ENCODE measurements around the gene MTHFSD.
A peak's percentile ranks its signal among the peaks of the same experiment; 100 is the strongest.

MTHFSD gene

GRCh38 chr16:86507173-86508027, 47.6 kb downstream of the MTHFSD start:
- Histone ChIP-seq H4K12ac (ENCODE audit: low read depth, low read length) (no peak overlapping the region), H2AFZ (ENCODE audit: insufficient read depth, low read length, poor library complexity) (no peak overlapping the region), H3K4me3 (ENCODE audit: low read depth, low read length) (no peak overlapping the region), H3K14ac (ENCODE audit: low read length) (no peak overlapping the region), H3K4me1 (ENCODE audit: control insufficient read depth in 1 of 2, insufficient read depth in 2 of 2, low read length in 2 of 2) (peaks cover 3 to 13% of the 10 kb centered on the region in 2 experiments), H3K9me3 (ENCODE audit: insufficient read depth, low read depth, low read length) (peaks cover 15% of the 10 kb centered on the region), H4K91ac (ENCODE audit: low read depth, low read length) (no peak overlapping the region), H3K79me1 (ENCODE audit: low read length) (no peaks in the 10 kb centered on the region), H2AK5ac (ENCODE audit: low read length) (no peak overlapping the region), H3K23ac (ENCODE audit: low read length) (no peak overlapping the region), H3K4ac (ENCODE audit: low read depth, low read length) (no peak overlapping the region), H3K27me3 (ENCODE audit: insufficient read depth, low read length) (peaks cover 98% of the 10 kb centered on the region), H3K4me2 (ENCODE audit: low read length) (no peak overlapping the region), H4K8ac (ENCODE audit: low read depth, low read length) (no peak overlapping the region), H2BK12ac (ENCODE audit: low read length) (no peak overlapping the region), H3K27ac (ENCODE audit: low read depth, low read length) (no peak overlapping the region), H3K36me3 (ENCODE audit: control insufficient read depth in 1 of 2, insufficient read depth in 2 of 2, low read length in 2 of 2) (no peaks in the 10 kb centered on the region), H3K18ac (ENCODE audit: low read length) (no peak overlapping the region), H3K79me2 (ENCODE audit: control insufficient read depth, insufficient read depth, low read length, poor library complexity) (no peaks in the 10 kb centered on the region), H3K9ac (ENCODE audit: low read length) (no peak overlapping the region), H2BK5ac (ENCODE audit: low read depth, low read length, poor library complexity) (no peak overlapping the region), H2BK120ac (ENCODE audit: insufficient read depth, low read length, poor library complexity) (no peak overlapping the region)
- WGBS (ENCODE audit: extremely low coverage, insufficient coverage, insufficient read length): no CpG with 5 or more reads among the region's 37 CpGs
- no peak for DNase-seq

- H3K79me2 ChIP-seq (ENCODE audit: control insufficient read depth, insufficient read depth, low read length, poor library complexity): no peaks in the 10 kb centered on the region
- H3K9ac ChIP-seq (ENCODE audit: low read length): peak overlapping the region; percentile 31
- no peak overlapping the region for H2AFZ ChIP-seq (ENCODE audit: insufficient read depth, low read length, poor library complexity)
- no peak overlapping the region for H4K12ac ChIP-seq (ENCODE audit: low read depth, low read length)
- no peak overlapping the region for H2BK5ac ChIP-seq (ENCODE audit: low read depth, low read length, poor library complexity)
- H3K4me1 ChIP-seq (ENCODE audit: control insufficient read depth in 1 of 2, insufficient read depth in 2 of 2, low read length in 2 of 2): peaks cover 3 to 13% of the 10 kb centered on the region in 2 experiments
- H3K4ac ChIP-seq (ENCODE audit: low read depth, low read length): no peak overlapping the region
- H3K36me3 ChIP-seq (ENCODE audit: control insufficient read depth in 1 of 2, insufficient read depth in 2 of 2, low read length in 2 of 2): no peaks in the 10 kb centered on the region
- H4K91ac ChIP-seq (ENCODE audit: low read depth, low read length): no peak overlapping the region
- no peak overlapping the region for H3K4me2 ChIP-seq (ENCODE audit: low read length)
- no peak overlapping the region for H2BK120ac ChIP-seq (ENCODE audit: insufficient read depth, low read length, poor library complexity)
- no peak overlapping the region for H2AK5ac ChIP-seq (ENCODE audit: low read length)
- H3K23ac ChIP-seq (ENCODE audit: low read length): no peak overlapping the region
- no peak overlapping the region for H3K14ac ChIP-seq (ENCODE audit: low read length)
- no peak overlapping the region for H3K4me3 ChIP-seq (ENCODE audit: low read depth, low read length)
- H3K18ac ChIP-seq (ENCODE audit: low read length): no peak overlapping the region
- H3K79me1 ChIP-seq (ENCODE audit: low read length): no peaks in the 10 kb centered on the region
- no peak overlapping the region for H2BK12ac ChIP-seq (ENCODE audit: low read length)
- H3K27me3 ChIP-seq (ENCODE audit: insufficient read depth, low read length): peaks cover 98% of the 10 kb centered on the region
- H4K8ac ChIP-seq (ENCODE audit: low read depth, low read length): no peak overlapping the region
- H3K9me3 ChIP-seq (ENCODE audit: insufficient read depth, low read depth, low read length): peaks cover 19% of the 10 kb centered on the region
- H3K27ac ChIP-seq (ENCODE audit: low read depth, low read length): no peak overlapping the region
- no CpG with 5 or more reads among the region's 27 CpGs for WGBS (ENCODE audit: extremely low coverage, insufficient coverage, insufficient read length)
- DNase-seq: no peak
Observed at GRCh38 chr16:86505899-86506864, 48.9 kb downstream of the MTHFSD start.

DNA sequence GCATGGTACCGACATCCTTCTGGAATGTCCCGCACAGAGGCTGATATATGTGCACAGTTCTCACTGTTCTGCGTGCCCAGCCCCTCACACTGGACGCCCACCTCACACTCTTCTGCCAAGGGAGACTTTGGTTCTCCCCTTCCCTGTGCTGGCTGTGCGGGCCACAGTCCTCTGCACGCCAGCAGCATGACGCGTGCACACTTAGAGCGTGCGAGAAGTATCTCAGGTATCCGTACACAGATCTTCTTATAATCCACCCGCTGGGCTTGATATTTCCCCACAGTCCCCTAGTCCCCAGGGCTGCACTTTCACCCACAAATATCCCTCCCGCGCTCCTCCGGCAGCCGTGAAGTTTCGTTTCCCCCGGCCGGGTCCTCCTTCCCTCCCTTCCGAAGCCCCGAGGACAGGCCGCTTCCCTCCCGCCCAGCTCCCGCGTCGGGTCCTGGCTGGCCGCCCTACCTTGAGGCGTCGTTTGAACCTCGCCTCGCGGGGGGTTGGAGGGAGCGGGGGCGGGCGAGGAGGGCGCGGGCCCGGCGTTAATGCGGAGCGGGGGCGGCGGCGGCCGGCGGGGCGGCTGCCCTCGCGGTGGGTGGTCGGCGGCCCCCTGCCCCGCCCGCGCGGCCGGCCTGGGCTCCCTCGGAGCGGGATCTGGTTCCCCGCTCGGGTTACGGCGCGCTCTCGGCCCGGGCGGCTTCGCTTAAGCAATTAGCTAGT, 49.7 kb downstream of the MTHFSD start:
- H4K8ac ChIP-seq (ENCODE audit: low read depth, low read length): no peak overlapping the region
- no peak overlapping the region for H3K14ac ChIP-seq (ENCODE audit: low read length)
- H3K23ac ChIP-seq (ENCODE audit: low read length): no peak overlapping the region
- H3K79me2 ChIP-seq (ENCODE audit: control insufficient read depth, insufficient read depth, low read length, poor library complexity): no peaks in the 10 kb centered on the region
- no CpG with 5 or more reads among the region's 67 CpGs for WGBS (ENCODE audit: extremely low coverage, insufficient coverage, insufficient read length)
- peaks cover 98% of the 10 kb centered on the region for H3K27me3 ChIP-seq (ENCODE audit: insufficient read depth, low read length)
- H2BK120ac ChIP-seq (ENCODE audit: insufficient read depth, low read length, poor library complexity): no peak overlapping the region
- no peak overlapping the region for H3K4ac ChIP-seq (ENCODE audit: low read depth, low read length)
- H3K4me1 ChIP-seq (ENCODE audit: control insufficient read depth in 1 of 2, insufficient read depth in 2 of 2, low read length in 2 of 2): peaks cover 3 to 13% of the 10 kb centered on the region in 2 experiments
- DNase-seq: peak in 1 of 2 donors; percentile 14
- no peak overlapping the region for H2AFZ ChIP-seq (ENCODE audit: insufficient read depth, low read length, poor library complexity)
- H3K36me3 ChIP-seq (ENCODE audit: control insufficient read depth in 1 of 2, insufficient read depth in 2 of 2, low read length in 2 of 2): no peaks in the 10 kb centered on the region
- H3K18ac ChIP-seq (ENCODE audit: low read length): no peak overlapping the region
- H4K91ac ChIP-seq (ENCODE audit: low read depth, low read length): no peak overlapping the region
- H3K9ac ChIP-seq (ENCODE audit: low read length): no peak overlapping the region
- H2BK5ac ChIP-seq (ENCODE audit: low read depth, low read length, poor library complexity): no peak overlapping the region
- H3K9me3 ChIP-seq (ENCODE audit: insufficient read depth, low read depth, low read length): peaks cover 16% of the 10 kb centered on the region
- no peak overlapping the region for H3K27ac ChIP-seq (ENCODE audit: low read depth, low read length)
- no peak overlapping the region for H2AK5ac ChIP-seq (ENCODE audit: low read length)
- H3K4me3 ChIP-seq (ENCODE audit: low read depth, low read length): no peak overlapping the region
- H2BK12ac ChIP-seq (ENCODE audit: low read length): no peak overlapping the region
- H3K4me2 ChIP-seq (ENCODE audit: low read length): no peak overlapping the region
- H4K12ac ChIP-seq (ENCODE audit: low read depth, low read length): no peak overlapping the region
- H3K79me1 ChIP-seq (ENCODE audit: low read length): no peaks in the 10 kb centered on the region

All from trophoblast cell (in vitro differentiated cells and primary cell).